DND-41 (cell line): Measurements from ENCODE around the gene COA3.

ENCODE experiments used
- ATAC-seq: fragments of 200-7000 bp; cut with Tn5 transposase; 3 replicates; pipeline ENCODE4 v1.9.1; 2021; ENCODE audit warnings: low read depth; ENCODE audit not compliant: insufficient read depth
- DNase-seq: peaks from one replicate; pipeline ENCODE4 v3.0.0-alpha.2; 2020
- H2AFZ ChIP-seq: 2 replicates; pipeline ENCODE4 v1.6.0; 2012; ENCODE audit warnings: low read depth, low read length
- H3K27ac ChIP-seq: 2 replicates; pipeline ENCODE4 v1.5.1; 2012; ENCODE audit warnings: low read length, inconsistent platforms
- H3K27me3 ChIP-seq: fragments of 200-600 bp; sonication (generic); 2 replicates; pipeline ENCODE4 v1.6.0; 2012; ENCODE audit warnings: low read length, mild to moderate bottlenecking, inconsistent platforms; ENCODE audit not compliant: insufficient read depth, poor library complexity
- H3K36me3 ChIP-seq: 2 replicates; pipeline ENCODE4 v1.5.1; 2012; ENCODE audit warnings: low read length, inconsistent platforms; ENCODE audit not compliant: insufficient read depth
- H3K4me1 ChIP-seq: 2 replicates; pipeline ENCODE4 v1.5.1; 2012; ENCODE audit warnings: mild to moderate bottlenecking, low read length; ENCODE audit not compliant: insufficient read depth
- H3K4me2 ChIP-seq: 2 replicates; pipeline ENCODE4 v1.6.0; 2012; ENCODE audit warnings: mild to moderate bottlenecking, moderate library complexity, low read length, inconsistent platforms; ENCODE audit not compliant: insufficient read depth
- H3K4me3 ChIP-seq, 2 experiments: fragments of 200-600 bp in 1 of 2; shearing (Covaris generic) in 1 of 2; 2 replicates each; pipeline ENCODE4 v1.5.1; 2012 to 2016; ENCODE audit warnings: inconsistent platforms in 2 of 2, low read length in 2 of 2, mild to moderate bottlenecking in 2 of 2, low read depth in 1 of 2, moderate library complexity in 1 of 2
- H3K79me2 ChIP-seq: 2 replicates; pipeline ENCODE4 v1.6.0; 2012; ENCODE audit warnings: low read length, inconsistent platforms; ENCODE audit not compliant: insufficient read depth
- H3K9ac ChIP-seq: 2 replicates; pipeline ENCODE4 v1.6.0; 2012; ENCODE audit warnings: low read depth, mild to moderate bottlenecking, inconsistent platforms, low read length, moderate library complexity
- H3K9me3 ChIP-seq: 2 replicates; pipeline ENCODE4 v1.5.1; 2012; ENCODE audit warnings: low read length, moderate library complexity, mild to moderate bottlenecking, inconsistent platforms; ENCODE audit not compliant: insufficient read depth, severe bottlenecking
- H4K20me1 ChIP-seq: 2 replicates; pipeline ENCODE4 v1.6.0; 2012; ENCODE audit warnings: low read length; ENCODE audit not compliant: insufficient read depth
- EZH2 ChIP-seq: IDR thresholded peaks from 3 replicates; pipeline ENCODE4 v1.6.1; 2012; ENCODE audit warnings: borderline replicate concordance, low read depth, mild to moderate bottlenecking, moderate library complexity, low read length, inconsistent platforms; ENCODE audit not compliant: severe bottlenecking
- TF ChIP-seq, protein P1 (sequence below): IDR thresholded peaks from 2 replicates; pipeline ENCODE4 v1.5.1; 2012; ENCODE audit warnings: borderline replicate concordance, low read length, moderate library complexity, mild to moderate bottlenecking; ENCODE audit not compliant: poor library complexity, severe bottlenecking; ENCODE audit errors: extremely low read depth

COA3 gene

DNA sequence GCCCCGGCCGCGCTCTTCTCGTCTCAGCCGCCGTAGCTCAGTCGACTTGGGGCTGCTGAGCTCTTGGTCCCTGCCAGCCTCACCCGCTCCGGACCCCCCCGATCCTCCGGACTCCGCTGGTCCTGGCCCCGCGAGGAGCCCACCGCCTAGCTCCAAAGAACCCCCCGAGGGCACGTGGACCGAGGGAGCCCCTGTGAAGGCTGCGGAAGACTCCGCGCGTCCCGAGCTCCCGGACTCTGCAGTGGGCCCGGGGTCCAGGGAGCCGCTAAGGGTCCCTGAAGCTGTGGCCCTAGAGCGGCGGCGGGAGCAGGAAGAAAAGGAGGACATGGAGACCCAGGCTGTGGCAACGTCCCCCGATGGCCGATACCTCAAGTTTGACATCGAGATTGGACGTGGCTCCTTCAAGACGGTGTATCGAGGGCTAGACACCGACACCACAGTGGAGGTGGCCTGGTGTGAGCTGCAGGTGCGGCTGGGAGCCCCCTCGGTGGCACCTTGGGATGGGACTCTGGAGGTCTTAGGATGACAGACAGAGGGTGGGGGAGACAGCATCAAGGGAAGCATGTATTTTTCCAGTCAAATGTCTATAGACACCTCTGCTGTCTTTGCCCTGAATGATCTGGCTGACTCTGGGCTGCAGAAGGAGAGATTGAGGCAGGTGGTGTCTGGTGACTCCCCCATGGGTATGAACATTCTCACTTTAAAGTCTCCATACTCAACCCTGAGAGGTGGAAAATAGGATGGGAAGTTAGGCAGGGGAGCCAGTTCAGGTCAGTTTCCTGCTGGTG is 17.5 kb downstream of the COA3 start:
- Histone ChIP-seq H3K9ac (no peak overlapping the region), H3K4me1 (no peaks in the 10 kb centered on the region), H3K4me3 (no peak overlapping the region), H2AFZ (no peak overlapping the region), H3K36me3 (peaks cover 40% of the 10 kb centered on the region), H3K79me2 (no peaks in the 10 kb centered on the region), H3K27me3 (no peaks in the 10 kb centered on the region), H3K9me3 (no peaks in the 10 kb centered on the region), H3K27ac (no peak overlapping the region), H3K4me2 (no peak overlapping the region), H4K20me1 (no peaks in the 10 kb centered on the region)
- TF ChIP-seq EZH2: no peak
- TF ChIP-seq, protein P1, sequence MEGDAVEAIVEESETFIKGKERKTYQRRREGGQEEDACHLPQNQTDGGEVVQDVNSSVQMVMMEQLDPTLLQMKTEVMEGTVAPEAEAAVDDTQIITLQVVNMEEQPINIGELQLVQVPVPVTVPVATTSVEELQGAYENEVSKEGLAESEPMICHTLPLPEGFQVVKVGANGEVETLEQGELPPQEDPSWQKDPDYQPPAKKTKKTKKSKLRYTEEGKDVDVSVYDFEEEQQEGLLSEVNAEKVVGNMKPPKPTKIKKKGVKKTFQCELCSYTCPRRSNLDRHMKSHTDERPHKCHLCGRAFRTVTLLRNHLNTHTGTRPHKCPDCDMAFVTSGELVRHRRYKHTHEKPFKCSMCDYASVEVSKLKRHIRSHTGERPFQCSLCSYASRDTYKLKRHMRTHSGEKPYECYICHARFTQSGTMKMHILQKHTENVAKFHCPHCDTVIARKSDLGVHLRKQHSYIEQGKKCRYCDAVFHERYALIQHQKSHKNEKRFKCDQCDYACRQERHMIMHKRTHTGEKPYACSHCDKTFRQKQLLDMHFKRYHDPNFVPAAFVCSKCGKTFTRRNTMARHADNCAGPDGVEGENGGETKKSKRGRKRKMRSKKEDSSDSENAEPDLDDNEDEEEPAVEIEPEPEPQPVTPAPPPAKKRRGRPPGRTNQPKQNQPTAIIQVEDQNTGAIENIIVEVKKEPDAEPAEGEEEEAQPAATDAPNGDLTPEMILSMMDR: no peak
- ATAC-seq (peak; percentile 13; the same call in 1 of the 3 replicates), DNase-seq (no peak)

- peaks cover 49% of the 10 kb centered on the region for H3K36me3 ChIP-seq
- H2AFZ ChIP-seq: no peak within 1 kb of the TSS
- no peak within 1 kb of the TSS for H3K27ac ChIP-seq
Measured at GRCh38 chr17:42779936-42780850, 18.3 kb downstream of the COA3 start, which contains the start of gene WNK4. TSS of gene WNK4 (plus strand) at chr17:42780610. CDS start at chr17:42780699, 89 bp downstream.

DNA sequence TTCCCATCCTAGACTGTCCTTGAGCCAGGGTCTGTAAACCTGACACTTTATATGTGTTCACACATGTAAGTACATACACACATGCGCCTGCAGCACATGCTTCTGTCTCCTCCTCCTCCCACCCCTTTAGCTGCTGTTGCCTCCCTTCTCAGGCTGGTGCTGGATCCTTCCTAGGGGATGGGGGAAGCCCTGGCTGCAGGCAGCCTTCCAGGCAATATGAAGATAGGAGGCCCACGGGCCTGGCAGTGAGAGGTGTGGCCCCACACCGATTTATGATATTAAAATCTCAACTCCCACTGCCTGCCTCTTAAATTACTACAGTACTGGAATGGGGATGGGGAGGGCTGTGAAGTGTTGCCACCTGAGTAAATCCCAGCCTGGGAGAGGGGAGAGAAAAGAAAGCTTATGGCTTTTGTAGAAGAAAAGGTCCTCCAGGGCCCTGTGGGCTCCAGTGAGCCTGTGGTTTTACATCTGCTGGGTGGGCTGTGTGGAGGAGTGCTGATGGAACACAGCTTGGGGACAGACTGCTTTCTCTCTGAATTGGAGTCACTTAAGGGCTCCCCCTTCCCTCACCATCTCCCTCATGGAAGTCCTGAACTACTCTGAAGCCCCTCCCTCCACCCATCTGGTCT is 19.1 kb downstream of the COA3 start:
- Histone ChIP-seq H3K27me3 (no peaks in the 10 kb centered on the region), H3K4me3 (no peak overlapping the region), H4K20me1 (no peaks in the 10 kb centered on the region), H3K9me3 (no peaks in the 10 kb centered on the region), H3K27ac (no peak overlapping the region), H3K4me1 (peaks cover 6% of the 10 kb centered on the region), H3K9ac (no peak overlapping the region), H3K79me2 (peaks cover 4% of the 10 kb centered on the region), H2AFZ (no peak overlapping the region), H3K36me3 (peaks cover 56% of the 10 kb centered on the region), H3K4me2 (no peak overlapping the region)
- DNase-seq (no peak), ATAC-seq (peak; percentile 30; the same call in 1 of the 3 replicates)
- TF ChIP-seq EZH2: no peak

More at GRCh38 chr17:42779936-42780850, 18.3 kb downstream of the COA3 start, which contains the start of gene WNK4:
- Histone ChIP-seq H3K79me2 (no peaks in the 10 kb centered on the region), H3K27me3 (no peaks in the 10 kb centered on the region), H3K4me1 (no peaks in the 10 kb centered on the region), H4K20me1 (no peaks in the 10 kb centered on the region), H3K9ac (no peak within 1 kb of the TSS), H3K9me3 (no peaks in the 10 kb centered on the region), H3K4me2 (no peak within 1 kb of the TSS), H3K4me3 (no peak within 1 kb of the TSS)
- DNase-seq (no peak), ATAC-seq (0 out of 3 replicates have a peak, but pooled peaks have one; percentile 14)
- TF ChIP-seq, protein P1: no peak
- no peak for TF ChIP-seq EZH2
